Activated naive CD4-positive, alpha-beta T cell treated with anti-CD3 and anti-CD28 coated beads, Interleukin-2, amount 50 U/mL, for 16 hours (primary cell): ENCODE results near the gene COL5A1.

Source experiments
- DNase-seq: peaks from one replicate; pipeline ENCODE4 v3.0.0-alpha.2; 2020

The COL5A1 gene

DNA sequence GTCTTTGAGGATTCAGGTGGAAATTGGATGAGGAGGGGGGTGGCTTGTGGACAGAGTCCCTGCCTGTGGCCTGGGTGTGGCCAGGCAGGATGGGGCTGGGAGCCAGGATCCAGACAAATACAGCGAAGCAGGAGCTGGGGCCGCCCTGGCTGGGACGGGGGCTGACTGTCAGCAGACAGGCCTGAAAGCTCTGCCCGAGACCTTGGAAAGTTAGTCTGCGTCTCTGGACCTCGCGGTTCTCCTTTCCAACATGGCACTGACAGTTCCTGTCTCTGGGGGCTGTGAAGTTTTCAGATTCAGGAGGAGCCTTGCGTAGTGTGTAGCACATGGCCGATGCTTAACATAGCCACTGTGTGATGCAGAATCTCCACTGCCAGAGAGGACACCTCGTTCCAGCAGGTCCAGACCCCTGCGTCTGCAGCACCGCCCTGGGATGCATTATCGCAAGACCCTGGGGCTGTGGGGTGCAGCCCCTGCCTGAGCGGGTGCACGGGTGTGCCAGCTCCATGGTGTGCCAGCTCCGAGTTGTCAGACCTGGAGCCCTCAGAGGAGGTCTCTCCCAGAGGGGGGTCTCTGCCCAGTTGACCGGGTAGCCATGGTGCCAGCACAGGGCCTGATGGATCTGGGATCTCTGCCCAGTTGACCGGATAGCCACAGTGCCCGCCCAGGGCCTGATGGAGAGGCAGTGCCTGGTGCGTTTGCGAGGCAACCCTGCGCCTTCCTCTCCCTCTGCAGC, 89.3 kb downstream of the COL5A1 start:
- DNase-seq, result no peak

GRCh38 chr9:134731497-134732391, 90.1 kb downstream of the COL5A1 start:
- DNase-seq, result no peak

DNA sequence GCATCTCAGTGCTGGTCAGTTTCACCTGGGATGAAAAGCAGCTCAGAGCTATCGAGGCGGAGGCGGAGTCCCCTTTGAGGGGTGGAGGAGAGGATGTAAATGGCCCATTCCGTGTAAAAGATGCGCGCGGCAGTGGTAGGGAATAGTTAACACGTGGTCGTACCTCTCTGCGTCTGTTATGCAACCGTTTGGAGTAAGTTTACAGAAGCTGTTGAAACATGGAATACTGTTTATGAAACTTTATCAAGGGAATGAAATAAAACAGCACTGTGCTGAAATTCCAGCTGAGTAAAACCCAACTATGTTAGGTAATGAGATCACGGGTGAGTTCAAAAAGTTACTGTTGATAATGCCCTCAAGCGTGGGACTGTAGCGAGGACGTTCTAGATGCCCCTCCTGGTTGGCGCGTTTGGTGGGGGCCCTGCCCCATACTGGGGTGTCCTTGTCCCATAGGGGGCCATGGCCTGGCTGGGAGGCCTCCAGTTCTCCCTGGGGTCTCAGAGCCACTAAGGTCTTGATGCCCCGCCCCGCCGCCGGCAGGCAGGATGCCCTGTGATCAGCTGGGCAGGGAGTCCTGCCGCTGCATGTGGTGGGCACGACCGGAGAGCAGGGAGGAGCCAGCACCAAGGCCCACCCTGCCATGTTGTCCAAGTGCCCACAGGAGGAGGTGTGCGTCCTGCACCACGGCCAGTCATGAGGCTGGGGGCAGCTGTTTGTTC, 90.9 kb downstream of the COL5A1 start:
- DNase-seq, result no peak

GRCh38 chr9:134733480-134734232, 92.1 kb downstream of the COL5A1 start:
- DNase-seq, result no peak

- DNase-seq, result no peak
Observed at GRCh38 chr9:134734270-134734669, 92.7 kb downstream of the COL5A1 start.

DNA sequence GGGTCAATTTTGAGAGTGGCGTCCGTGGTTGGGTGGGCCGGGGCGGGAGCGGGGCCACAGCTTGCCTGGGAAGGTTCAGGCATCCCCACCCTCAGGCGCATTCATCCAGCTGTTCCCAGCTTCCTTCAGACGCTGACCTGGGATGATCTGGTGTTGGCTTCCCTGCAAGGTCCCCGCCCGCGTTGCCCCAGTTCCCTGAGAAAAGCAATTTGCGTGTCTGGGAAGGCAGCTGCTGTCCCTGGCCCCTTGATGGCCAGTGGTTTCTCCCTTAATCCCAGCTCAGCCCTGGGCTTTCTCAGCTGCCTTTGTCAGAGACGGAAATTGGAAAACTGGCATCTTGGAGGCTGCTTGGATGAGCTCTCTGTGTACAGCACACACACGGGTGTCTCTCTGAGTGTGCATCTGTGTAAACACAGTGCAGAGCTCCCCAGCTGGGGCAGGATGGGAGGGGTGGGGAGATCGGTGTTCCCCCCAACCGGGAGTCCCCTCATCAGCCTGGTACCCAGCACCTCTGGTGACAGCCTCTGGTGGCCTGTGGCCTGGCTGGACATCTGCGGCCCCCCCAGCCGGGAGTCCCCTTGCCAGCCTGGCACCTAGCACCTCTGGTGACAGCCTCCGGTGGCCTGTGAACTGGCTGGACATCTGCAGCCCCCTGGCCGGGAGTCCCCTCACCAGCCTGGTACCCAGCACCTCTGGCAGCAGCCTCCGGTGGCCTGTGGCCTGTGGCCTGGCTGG, 94.0 kb downstream of the COL5A1 start:
- no peak for DNase-seq

GRCh38 chr9:134736791-134737497, 95.3 kb downstream of the COL5A1 start:
- no peak for DNase-seq

GRCh38 chr9:134737842-134738580, 96.4 kb downstream of the COL5A1 start:
- no peak for DNase-seq

DNA sequence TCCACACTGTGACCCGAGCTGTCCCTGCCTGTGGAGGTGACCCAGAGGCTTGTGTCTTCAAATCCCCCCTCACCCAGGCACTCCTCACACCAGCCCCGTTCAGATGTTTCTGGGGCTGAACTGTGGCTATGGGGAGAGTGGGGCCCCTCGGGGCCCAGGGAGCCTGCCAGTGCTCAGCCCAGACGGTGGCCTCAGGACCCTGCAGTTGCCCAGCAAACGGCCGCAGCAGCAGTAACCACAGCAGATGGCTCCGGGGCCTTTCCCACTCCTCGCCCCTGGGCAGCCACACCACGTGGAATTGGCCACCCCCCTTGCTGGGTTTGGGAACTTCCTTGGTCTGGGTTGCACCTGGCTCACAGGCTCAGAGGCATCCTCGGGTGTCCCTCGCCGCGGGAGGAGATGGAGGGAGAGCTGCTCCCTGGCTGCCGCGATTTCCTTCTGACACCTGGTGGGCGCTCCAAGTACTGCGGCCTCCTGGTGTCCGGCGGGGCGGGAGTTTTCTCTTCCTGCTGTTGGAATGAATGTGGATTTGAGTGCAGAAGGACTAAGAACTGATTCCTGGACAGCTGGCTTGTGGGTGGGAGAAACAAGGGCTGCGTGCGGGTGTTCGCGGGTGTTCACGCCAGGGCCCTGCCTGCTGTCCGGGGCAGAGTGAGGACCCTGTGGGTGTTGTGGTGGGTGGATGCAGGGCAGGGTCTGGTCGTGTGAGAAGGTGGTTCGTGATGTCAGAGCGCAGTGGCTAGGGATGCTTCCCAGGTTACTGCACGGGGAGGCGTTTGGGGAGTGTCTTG, 97.5 kb downstream of the COL5A1 start:
- peak; percentile 40 for DNase-seq

DNA sequence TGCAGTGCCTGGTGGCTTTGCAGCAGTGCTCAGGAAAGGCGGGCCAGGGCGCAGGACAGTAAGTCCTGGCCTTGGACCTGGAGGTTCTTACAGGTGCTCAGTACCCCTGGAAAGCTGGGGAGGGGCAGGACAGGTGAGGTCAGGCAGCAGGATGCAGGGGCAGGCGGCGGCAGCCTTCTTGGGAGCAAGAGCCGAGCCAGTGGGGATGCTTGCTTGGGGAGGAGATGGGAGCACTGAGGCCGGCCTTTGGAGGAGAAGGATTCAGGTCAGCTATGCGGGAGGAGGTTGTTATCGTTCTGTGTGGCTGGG, 98.0 kb downstream of the COL5A1 start:
- DNase-seq, result no peak

DNA sequence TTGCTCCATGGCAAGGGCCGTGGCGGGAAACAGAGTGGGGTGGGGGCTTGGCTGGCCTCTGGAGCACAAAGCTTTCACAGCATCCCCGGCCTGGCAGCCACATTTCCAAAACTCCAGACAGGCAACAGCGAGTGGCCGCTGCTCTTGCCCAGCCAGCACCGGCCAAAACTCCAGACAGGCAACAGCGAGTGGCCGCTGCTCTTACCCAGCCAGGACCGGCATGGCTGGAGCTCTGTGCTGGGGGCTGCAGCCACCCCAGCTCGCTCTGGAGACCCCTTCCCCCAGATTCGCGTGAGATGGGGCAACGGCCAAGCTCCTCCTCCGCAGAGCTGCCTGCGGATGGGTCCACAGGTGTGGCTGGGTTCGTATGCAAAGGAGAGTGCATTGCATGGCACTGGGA, 98.5 kb downstream of the COL5A1 start:
- DNase-seq, result no peak

DNA sequence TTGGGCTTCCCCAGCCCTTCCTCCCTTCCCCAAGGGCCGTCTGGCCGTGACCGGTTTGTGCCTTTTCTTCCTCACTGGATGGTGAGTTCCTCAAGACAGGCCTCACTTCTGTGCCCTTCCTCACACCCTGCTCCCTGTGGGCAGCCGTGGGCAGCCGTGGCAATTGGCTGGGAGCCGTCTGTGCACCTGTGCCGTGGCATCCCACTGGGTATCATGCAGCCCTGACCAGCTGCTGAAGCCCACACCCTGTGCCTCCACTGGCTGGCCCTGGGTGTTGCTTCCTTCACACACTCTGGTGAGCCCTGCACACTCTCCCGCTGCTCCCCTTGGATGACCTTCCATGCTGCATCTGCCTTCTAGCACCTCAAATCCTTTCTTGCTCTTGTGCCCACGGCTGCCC, 100.2 kb downstream of the COL5A1 start:
- no peak for DNase-seq

- DNase-seq, result no peak
Observed at GRCh38 chr9:134742822-134743535, 101.4 kb downstream of the COL5A1 start.

- no peak for DNase-seq
Observed at GRCh38 chr9:134743853-134744252, 102.2 kb downstream of the COL5A1 start.

DNA sequence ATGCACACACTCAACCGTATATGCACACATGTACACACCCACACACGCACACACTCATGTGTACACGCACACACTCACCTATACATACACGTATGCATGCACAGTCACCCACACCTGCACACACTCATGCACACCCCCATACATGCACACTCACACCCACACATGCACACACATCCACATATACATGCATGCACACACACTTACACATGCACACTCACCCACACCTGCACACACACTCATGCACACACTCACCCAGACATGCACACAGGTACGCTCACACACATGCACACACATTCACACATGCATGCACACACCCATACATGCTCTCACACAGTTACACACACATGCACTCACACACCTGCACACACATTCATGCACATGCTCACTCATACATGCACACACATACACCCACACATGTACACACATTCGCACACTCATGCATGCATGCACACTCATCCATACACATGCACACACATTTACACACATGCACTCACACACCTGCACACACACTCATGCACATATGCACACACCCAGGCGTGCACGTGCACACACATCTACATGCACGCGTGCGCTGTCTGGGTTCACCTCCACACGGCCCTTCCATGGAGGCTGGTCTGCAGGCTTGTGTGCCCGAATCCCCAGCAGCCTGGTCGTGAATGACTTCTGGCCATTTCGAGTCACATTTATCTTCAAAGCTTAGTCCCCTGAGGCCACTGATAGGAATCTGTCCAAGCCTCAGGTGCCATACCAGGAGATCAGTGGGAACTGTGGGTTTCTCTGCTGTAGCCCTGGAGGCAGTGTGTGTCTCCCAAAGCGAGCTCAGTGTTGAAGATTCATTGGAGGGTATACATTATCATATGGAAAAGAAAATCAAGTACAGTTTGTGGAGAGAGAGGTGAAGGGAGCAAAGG, 103.0 kb downstream of the COL5A1 start:
- DNase-seq, result no peak

DNA sequence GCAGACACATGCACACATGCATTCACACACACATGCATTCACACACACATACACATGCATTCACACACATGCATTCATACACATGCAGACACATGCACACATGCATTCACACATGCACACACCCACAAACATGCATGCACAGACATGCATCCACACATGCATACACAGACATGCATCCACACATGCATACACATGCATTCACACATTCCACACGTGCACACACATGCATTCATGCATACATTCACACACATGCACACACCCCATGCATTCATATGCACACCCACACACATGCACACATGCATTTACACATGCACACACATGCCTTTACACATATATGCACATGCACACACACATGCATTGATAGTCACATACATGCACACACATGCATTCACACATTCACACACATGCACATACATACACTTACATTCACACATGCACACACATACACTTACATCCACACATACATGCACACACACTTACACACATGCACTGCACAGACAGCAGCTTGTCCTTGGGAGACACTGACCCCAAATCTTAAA, 106.4 kb downstream of the COL5A1 start:
- no peak for DNase-seq

GRCh38 chr9:134748591-134748990, 107.0 kb downstream of the COL5A1 start:
- DNase-seq, result no peak
